ENCODE data around the gene LRFN2.

DNA sequence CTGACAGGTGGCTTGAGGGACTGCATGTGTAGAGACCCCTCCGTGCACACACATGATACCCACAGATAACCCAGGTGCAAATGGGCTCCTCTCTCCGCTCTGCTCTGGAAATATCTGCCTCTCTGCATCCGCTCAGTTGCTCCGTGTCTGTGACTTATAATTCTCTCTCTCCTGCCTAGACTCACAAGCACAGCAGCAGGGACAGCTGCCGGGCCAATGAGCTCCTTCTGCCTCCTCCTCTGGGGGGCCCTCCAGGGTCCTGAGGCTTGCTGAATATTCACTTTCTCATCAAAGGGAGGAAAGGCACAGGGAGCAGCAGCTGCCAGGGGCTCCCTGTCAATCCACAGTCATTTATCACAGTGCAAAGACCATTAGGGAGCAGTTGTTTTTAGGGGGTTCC is 24.1 kb downstream of the LRFN2 start:
- TF ChIP-seq, protein P1, sequence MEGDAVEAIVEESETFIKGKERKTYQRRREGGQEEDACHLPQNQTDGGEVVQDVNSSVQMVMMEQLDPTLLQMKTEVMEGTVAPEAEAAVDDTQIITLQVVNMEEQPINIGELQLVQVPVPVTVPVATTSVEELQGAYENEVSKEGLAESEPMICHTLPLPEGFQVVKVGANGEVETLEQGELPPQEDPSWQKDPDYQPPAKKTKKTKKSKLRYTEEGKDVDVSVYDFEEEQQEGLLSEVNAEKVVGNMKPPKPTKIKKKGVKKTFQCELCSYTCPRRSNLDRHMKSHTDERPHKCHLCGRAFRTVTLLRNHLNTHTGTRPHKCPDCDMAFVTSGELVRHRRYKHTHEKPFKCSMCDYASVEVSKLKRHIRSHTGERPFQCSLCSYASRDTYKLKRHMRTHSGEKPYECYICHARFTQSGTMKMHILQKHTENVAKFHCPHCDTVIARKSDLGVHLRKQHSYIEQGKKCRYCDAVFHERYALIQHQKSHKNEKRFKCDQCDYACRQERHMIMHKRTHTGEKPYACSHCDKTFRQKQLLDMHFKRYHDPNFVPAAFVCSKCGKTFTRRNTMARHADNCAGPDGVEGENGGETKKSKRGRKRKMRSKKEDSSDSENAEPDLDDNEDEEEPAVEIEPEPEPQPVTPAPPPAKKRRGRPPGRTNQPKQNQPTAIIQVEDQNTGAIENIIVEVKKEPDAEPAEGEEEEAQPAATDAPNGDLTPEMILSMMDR (conservative IDR thresholded peaks at IDR 0.05; ENCODE audit: low read length): no peak
- TF ChIP-seq EZH2phosphoT487 (IDR thresholded peaks at IDR 0.05; ENCODE audit: borderline replicate concordance): no peak

Measured in Loucy (cell line).